Stimulated activated CD4-positive, alpha-beta T cell treated with anti-CD3 and anti-CD28 coated beads, TNF-alpha, amount 100 ng/mL, for 24 hours (primary cell): ENCODE measurements around the gene GLT6D1.

Source experiments
- DNase-seq, 3 experiments: peaks; one replicate each; pipeline ENCODE4 v3.0.0-alpha.2; 2020; ENCODE audit warnings: low read depth in 3 of 3

GLT6D1 gene

GRCh38 chr9:135622415-135623020 lies 16.8 kb downstream of the GLT6D1 start:
- DNase-seq = no peak

DNA sequence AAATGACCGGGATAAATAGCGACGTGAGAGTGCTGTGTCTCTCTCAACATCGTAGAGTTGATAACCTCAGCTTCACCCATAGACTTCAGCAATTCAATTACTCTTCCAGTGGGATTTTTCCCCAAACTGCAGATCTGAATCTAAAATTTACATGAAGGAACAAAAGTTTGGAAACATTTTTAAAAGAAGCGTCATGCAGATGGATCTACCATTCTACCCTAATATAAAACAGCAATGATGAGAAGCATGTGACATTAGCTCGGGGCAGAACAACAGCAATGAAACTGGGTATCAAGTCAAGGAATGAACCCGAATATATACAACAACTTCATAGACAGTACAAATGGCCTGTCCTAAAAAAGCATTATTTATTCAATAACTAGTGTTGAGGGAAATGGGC lies 18.8 kb downstream of the GLT6D1 start:
- no peak for DNase-seq

GRCh38 chr9:135619599-135619886 lies 19.8 kb downstream of the GLT6D1 start:
- DNase-seq = no peak

DNA sequence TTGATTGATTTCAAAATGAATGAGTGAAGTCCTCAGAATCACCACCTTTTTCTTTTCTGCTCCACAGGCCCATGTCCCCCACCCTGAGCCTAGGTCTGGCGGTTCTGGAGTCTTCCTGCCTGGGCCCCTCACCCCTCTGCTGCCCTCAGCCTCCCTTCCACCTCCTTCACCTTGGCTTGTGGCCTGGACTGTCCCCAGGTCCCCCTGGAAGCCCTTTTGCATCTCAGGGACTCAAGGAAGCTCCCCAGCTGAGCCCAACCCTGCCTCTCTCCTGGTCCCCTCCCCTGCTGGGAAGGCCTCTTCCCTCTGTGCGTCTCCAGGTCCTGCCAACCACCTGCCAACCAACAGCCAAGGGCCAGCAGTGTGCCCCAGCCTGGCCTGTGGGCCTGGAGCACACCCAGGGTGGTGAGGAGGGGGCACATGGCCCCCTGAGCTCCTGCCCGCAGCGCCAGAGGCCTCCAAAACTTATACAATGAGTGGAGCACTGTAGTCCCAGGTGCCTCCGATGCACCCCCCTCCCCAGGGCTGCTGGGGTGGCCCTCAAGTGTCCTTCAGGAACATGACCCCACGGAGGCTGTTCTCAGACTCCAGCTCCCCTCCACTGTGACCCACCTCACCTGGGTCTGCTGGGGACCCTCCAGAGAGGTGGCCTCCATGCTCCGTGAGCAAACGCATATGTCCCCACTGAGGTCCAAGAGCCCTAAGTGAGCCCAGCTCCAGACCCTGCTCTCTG lies 20.3 kb downstream of the GLT6D1 start:
- no peak for DNase-seq

DNA sequence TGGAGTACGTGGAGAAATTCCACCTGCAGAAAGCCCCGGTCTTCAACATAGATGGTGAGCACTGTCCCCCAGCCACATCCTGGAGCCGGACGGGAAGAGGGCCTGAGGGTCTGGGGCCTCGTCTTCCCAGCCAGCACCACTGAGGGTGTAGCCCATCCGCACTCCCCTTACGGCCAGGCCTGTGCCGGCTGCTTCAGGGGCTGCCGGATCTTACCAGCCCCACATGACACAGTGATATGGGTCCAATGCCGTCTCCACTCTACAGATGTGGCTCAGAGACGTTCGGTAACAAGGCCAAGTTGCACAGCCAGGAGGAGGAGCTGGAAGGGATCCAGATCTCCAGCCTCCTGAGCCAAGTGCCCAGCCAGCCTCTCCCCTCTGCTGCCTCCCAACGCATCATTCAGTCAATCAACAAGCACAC lies 21.3 kb downstream of the GLT6D1 start:
- DNase-seq = no peak

DNA sequence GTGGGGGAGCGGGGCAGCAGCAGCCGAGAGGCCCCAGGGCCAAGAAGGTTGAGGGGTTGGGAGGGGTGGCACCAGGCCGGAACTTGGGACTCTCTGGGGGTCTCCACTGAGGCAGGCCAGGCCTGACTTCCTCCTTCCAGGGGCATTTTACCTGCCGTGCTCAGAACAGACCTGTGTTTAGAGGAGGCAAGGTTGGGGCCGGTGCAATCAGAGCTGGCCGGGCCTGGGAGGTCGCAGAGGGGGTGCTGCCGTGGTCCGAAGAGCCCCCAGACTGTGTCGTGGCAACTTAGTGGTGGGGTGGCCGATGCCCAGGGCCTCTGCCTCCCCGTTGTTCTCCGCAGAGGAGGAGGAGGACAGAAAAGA lies 21.8 kb downstream of the GLT6D1 start:
- DNase-seq = no peak

- no peak for DNase-seq
Observed at GRCh38 chr9:135616619-135617537, 22.5 kb downstream of the GLT6D1 start.

DNA sequence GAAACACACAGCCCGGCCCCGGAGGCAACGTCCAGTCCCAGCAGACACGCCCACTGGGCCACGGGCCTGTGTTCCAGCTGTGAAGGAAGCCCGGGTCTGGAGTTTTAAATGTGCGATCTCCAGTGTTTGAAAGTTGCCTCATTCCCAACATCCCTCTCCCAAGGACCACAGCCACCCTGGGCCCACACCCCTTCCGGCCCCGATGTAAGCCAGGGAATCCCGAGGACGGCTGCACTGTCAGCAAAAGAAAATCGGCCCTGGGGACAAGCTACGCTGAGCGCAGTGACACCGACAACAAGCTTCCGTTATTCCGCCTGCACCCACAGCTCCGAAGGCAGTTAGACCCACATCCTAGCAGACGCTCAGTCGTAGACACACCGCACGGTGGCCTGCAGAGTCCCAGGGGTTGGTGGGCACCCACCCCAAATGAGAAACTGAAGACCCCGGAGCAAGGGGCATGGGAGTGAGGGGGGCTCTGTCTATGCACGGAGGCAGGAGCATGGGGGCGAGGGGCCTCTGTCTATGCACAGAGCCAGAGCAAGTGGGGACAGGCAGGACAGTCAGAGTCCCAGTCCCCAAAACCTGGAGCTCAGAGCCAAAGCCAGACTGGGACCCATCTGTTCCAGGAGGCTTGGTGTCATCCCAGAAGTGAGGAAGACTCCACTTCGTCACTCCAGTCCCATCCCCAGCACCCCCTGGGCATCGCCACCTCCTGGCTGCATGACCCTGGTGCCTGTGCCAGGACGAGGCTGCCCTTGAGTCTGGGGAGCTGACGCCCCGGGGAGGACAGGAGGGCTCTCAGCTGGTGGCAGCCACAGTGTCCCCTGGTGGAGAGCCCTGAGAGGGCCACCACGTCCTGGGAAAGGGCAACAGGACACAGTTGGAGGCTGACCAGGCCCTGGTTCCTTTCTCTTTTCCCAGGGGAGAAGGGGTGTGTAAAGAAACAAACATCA lies 23.4 kb downstream of the GLT6D1 start:
- no peak for DNase-seq

DNA sequence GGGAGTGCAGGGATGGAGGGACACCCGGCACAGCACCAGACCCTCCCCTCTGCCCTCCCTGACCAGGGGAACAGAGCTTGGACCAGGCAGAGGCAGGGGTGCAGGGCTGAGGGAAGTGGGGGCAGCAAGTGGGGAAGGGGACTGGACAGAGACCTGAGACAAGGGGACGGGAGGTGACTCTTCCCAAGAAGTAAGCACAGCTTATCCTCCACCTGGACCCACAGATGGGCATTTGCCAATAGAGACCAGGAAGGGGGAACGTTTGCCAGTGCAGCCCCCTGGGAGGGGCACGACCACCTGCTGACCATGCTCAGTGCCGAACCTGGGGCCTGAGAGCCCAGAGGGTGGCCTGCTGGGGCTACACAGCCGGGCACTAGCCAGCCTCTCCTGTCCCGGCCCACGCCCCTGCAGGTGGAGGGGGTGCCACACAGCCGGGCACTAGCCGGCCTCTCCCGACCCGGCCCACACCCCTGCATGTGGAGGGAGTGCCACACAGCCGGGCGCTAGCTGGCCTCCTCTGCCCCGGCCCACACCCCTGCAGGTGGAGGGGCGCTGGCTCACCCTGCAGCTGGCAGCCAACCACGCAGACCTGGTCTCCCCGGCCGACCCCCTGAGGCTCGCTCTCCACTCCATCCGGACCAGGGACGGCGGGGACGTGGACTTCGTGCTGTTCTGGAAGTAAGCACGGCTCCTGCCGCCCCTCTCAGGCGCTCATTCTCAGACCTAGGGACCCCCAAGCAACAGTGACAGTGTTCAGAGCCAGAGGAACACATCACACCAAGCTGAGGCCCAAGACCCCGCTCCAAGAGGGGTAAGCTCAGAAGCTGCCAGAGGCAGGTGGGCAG lies 24.3 kb downstream of the GLT6D1 start:
- DNase-seq = no peak

GRCh38 chr9:135613946-135614805 lies 25.2 kb downstream of the GLT6D1 start:
- no peak for DNase-seq

DNA sequence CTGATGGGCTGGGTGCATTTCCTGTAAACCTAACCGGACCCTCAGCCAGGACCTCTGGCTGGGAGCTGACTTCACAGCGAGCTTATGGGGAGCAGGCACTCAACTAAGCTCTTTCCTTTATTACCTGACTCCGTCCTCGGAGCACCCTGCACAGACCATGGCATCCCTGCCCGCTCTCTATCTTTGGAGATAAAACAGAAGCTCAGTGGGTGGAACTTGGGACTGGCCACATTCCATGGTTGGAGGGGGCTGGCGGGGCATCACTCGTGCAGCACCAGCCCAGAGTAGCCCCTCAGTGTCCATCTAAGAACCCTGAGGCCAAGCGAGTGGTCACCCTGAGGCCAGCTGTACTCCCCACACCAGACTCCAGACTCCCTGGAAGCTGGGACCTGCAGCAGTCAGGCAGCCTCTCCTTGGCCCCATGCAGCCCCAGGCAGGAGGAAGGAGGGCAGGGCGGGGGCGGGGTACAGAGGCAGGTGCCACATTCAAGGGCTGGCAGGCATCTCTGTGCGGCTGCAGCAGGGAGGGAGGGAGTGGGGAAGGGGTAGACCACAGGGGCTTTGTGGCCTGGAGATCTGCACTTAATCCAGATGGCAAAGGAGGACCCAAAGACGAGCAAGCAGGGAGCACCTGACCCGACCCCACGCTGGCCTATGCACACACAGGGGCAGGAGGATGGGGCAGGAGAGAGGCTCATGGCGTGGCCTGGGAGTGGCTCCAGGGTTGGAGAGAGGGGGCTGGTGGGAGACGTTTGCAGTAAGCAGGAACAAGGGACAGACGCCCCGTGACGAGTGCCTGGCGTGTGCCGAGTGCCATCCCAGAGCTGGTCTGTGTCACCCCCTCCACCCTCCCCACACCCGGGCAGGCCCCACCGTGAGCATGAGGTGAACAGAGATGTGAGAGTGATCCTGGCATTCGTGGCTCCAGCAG lies 26.1 kb downstream of the GLT6D1 start:
- no peak for DNase-seq

DNA sequence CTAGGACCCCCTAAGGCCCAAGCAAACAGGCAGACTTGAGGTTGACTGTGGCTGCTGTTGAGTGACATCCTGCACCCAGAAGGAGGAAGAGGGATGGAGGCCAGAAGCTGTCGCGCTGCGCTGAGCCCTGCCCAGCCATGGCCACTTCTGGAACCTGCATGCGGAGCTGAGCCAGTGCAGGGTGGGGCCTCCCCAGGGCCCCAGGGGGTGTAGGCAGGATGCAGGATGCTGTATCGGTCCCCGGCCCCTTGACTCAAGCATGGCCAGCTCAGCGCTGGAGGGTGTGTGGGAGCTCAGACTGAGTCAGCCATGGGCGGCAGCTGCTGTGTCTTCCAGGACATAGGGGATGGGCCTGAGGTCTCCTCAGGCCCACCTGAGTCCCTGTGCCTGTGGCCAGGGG lies 26.9 kb downstream of the GLT6D1 start:
- no peak for DNase-seq

GRCh38 chr9:135611875-135612209 lies 27.5 kb downstream of the GLT6D1 start:
- DNase-seq = no peak

DNA sequence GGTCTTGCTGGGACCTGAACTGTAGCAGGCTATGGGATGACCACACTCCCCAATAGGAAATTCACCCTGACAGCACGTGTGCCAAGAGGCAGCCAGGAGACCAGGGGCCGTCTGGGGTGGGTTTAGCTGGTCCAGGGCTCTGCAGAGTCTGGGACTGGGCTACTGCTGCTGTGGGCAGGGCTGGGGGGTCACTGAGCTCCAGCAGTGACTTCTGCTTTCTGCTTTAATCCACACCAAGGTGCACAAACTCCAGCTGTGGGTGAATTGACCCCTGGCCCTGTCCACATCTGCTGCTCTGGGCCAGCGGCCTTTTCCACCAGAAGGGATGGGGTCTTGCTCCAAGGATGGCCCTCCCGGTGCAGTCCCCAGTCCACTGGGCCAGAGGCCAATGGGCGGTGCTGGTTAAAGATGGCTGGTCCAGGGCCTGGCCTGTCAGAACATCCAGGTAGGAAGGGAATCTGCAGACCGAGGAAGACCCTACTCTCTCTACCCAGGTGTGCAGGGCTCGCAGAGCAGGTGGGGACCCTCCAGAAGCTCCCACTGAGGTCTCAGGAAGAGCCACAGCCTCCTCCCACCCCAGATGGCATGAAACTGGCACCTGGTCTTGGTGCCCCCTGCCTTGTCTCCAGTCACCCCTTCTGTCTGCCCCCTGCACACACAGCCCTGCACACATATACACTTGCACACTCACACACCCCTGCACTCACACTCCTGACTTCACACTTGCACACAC lies 28.0 kb downstream of the GLT6D1 start:
- no peak for DNase-seq

- no peak for DNase-seq
Observed at GRCh38 chr9:135610290-135611141, 28.8 kb downstream of the GLT6D1 start.

GRCh38 chr9:135609366-135609955 lies 29.9 kb downstream of the GLT6D1 start:
- DNase-seq = no peak

DNA sequence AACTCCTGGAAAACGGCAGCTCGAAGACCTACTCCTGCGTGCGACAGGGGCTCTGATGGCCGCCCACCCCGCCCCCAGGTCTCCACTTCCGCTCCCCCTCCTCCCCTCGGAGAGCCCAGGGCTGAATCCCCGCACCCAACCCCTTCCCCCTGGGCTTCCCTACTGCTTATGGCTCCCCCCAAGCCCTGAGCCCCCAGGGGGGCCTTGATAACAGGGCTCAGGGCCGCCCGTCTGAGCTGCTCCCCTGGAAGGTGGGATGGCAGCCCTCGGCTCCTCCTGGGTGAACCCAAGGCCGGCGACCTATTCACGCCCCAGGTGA lies 30.4 kb downstream of the GLT6D1 start:
- DNase-seq = no peak
